GM19023 (cell line): ENCODE measurements around the gene LRFN3.
"Not testable (repeated sequence)": the region's sequence is repeated elsewhere in the genome, so short reads cannot be mapped to it uniquely, and the experiment has no call there.

Experiments used
- ATAC-seq: cut with Tn5 transposase; IDR thresholded peaks from one replicate; pipeline ENCODE4 v1.9.1; 2021; ENCODE audit warnings: mild to moderate bottlenecking, moderate library complexity; ENCODE audit not compliant: unreplicated experiment

Gene LRFN3

GRCh38 chr19:35935911-35936737, at the start of gene LRFN3:
Gene LRFN3, plus strand, starts transcription at chr19:35936374. Its CDS starts 3,052 bp downstream, at chr19:35939426.
- no peak for ATAC-seq

- ATAC-seq, result no peak
Observed at GRCh38 chr19:35887197-35887596, 49.0 kb upstream of the LRFN3 start.

GRCh38 chr19:35888398-35888797, 47.8 kb upstream of the LRFN3 start:
- no peak for ATAC-seq

GRCh38 chr19:35889370-35890112, 46.6 kb upstream of the LRFN3 start:
- no peak for ATAC-seq

GRCh38 chr19:35890113-35890650, 46.0 kb upstream of the LRFN3 start:
- ATAC-seq, result no peak

- ATAC-seq, result not testable (repeated sequence)
Observed at GRCh38 chr19:35891819-35892218, 44.4 kb upstream of the LRFN3 start.

GRCh38 chr19:35894342-35894741, 41.8 kb upstream of the LRFN3 start:
- no peak for ATAC-seq

GRCh38 chr19:35895911-35896642, 40.1 kb upstream of the LRFN3 start:
- no peak for ATAC-seq

GRCh38 chr19:35896643-35897040, 39.5 kb upstream of the LRFN3 start:
- ATAC-seq, result no peak

- ATAC-seq, result no peak
Observed at GRCh38 chr19:35897706-35898451, 38.3 kb upstream of the LRFN3 start.

GRCh38 chr19:35898499-35898809, 37.7 kb upstream of the LRFN3 start:
- no peak for ATAC-seq

GRCh38 chr19:35899547-35900214, 36.5 kb upstream of the LRFN3 start:
- no peak for ATAC-seq

- ATAC-seq, result no peak
Observed at GRCh38 chr19:35901055-35901644, 35.0 kb upstream of the LRFN3 start.

GRCh38 chr19:35901854-35902661, 34.1 kb upstream of the LRFN3 start, which contains the start of gene HCST:
Gene HCST, plus strand, starts transcription at chr19:35902529. Its CDS starts 65 bp downstream, at chr19:35902594.
- no peak for ATAC-seq

GRCh38 chr19:35902870-35903475, 33.2 kb upstream of the LRFN3 start:
- no peak for ATAC-seq

GRCh38 chr19:35903550-35904179, 32.5 kb upstream of the LRFN3 start:
- ATAC-seq, result peak; percentile 45

- no peak for ATAC-seq
Observed at GRCh38 chr19:35904311-35905068, 31.7 kb upstream of the LRFN3 start.
